D341Med (cell line): ENCODE results near the gene KDM1B.
"Not testable (repeated sequence)": the region's sequence is repeated elsewhere in the genome, so short reads cannot be mapped to it uniquely, and the experiment has no call there.

ENCODE experiments used
- DNase-seq: peaks from one replicate; pipeline ENCODE4 v3.0.0; 2012; ENCODE audit warnings: low spot score

KDM1B gene

DNA sequence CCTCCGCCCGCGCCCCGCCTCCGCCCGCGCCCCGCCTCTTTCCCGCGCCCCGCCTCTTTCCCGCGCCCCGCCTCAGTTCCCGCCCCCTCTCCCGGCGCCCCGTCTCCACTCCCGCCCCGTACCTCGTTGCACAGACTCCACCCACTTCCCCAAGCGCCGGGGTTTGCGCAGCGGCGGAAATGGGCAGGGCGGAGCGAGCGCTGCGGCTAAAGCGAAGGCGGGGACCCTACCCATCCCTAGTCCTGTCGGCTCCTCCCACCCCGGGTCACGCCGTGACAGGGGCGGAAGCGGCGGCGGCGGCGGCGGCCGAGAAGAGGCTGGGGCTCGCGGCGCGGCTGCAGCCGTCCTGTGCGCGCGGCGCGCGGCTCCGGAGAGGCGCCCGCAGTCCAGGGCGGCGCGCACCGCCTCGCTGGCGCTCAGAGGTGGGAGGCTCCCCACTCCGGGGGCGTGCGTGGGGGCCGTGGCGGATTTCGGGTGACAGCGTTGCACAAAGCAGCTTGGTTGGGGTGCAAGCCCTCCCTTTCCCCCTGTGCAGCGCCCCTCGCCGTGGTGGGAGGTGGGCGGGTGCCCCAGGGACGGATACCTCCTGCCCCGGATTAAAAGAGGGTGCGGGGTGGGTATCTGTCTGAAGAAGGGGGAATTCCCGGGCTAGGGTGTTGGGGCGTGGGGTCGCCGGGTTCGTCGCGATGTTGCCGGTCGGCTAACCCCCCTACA, at the start of gene KDM1B:
KDM1B (plus strand) TSS at position 273 of the 714 bp plus-strand sequence. CDS start 4,474 bp downstream, outside the sequence.
- peak; percentile 98 for DNase-seq

- no peak for DNase-seq
Measured at GRCh38 chr6:18107061-18107460, 48.2 kb upstream of the KDM1B start.

DNA sequence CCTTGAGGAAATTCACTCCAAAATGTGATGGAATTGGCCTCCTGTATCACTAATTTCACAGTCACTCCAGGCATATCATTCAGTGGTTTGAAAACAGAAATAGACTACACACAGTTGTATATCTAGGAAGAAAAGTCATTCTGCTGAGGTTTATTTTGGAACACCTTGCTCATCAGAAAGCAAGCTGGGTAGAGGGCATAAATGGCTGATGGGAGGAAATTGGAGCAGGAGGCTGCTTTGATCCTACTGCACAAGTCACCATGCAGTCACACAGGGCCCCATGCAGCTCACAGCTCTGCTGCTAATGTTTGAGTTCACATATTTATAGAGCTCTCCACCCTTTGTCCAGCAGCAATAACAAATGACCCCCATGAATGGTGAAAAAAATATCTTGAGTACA, 45.1 kb upstream of the KDM1B start:
- DNase-seq: no peak

DNA sequence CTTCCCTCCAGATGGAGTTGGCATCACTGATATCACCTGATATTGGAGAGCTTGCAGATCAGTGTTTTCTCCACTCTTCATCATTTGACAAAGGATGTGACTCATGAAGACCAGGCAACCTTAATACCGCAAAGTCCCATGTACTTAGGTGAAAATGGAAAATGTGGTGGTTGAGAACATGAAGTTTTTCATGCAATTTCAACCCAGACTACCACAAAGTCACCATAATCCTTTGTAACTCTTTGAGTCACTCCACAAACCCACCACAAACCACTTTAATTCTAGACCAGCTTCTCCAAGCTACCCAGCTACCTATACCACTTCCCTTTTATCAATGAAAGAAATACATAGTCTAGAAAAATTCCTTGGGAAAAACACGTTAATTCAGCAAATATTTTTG, 39.9 kb upstream of the KDM1B start:
- no peak for DNase-seq

GRCh38 chr6:18117136-18117535, 38.1 kb upstream of the KDM1B start:
- DNase-seq: no peak

GRCh38 chr6:18118330-18118729, 36.9 kb upstream of the KDM1B start:
- DNase-seq: no peak

- no peak for DNase-seq
Measured at GRCh38 chr6:18119236-18119635, 36.0 kb upstream of the KDM1B start.

DNA sequence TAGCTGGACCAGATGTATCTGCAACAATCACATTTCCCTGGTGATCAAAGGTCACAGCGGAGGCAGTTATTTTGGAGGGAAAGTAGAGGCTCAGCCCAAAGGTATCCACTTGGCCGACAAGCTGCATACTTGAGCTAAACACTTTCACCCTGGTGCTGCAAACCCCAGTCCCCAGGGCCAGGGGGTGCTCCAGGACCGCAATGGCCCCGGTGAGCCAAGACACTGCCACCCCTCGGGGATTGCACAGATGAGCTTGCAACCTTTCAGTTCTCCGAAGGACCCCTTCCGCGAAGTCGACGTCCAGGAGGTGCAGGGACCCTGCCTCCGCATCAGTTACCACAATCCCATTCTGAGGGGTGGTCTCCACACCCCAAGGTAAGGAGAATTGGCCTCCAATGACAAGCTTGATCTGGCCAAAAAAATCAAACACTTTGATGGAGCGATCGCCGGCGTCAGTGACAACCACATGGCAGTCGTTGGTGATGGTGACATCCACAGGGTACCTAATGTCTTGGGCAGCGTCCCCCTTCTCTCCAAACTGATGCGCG, 33.6 kb upstream of the KDM1B start:
- peak; percentile 38 for DNase-seq

DNA sequence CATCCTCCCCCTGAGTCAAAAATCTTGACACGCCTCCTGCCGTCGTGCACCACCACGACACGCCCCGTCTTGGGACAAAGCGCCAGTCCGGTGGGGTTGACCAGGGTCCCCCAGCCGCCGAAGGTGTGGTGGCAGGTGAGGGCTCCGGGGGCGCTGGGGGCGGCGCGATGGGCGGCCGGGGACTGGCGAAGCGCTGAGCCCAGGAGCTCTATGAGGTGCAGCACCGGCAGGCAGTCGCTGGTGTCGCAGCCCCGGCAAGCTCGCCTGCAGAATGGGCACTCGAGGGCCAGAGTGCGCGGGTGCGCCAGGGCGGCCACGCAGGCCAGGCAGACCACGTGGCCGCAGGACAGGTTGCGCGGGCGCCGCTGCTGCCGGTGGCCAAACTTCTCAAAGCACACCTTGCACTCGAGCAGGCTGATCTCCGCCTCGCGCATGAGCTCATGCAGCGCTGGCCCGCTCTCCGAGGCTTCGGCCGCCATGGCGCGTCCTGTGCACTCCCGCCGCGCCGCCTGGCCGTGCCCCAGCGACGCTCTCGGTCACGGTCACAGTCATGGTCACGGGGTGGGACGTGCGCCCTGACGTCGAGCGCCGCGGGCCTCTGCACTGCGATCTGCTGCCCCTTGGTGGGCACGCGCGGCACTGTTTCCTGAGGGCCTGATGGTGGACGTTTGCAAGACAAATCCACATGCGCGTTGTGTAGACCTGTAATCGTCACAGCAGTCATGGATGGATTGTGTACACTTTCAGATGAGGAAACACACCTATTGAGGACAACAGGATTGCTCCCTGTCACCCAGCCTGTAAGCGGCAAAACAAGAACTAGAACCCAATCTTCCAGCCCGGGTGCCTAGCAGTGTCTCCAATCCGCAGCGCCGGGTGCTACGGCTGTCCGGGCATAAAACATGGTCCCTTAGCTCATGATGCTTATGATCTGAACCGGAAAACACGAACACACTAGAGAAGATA, 32.8 kb upstream of the KDM1B start, which contains the start of gene NHLRC1:
NHLRC1 (minus strand) TSS at position 550 of the 966 bp plus-strand sequence; CDS start at position 479, 71 bp downstream.
- no peak for DNase-seq

GRCh38 chr6:18126121-18126520, 29.1 kb upstream of the KDM1B start:
- DNase-seq: no peak

GRCh38 chr6:18132346-18132745, 22.9 kb upstream of the KDM1B start:
- DNase-seq: no peak

DNA sequence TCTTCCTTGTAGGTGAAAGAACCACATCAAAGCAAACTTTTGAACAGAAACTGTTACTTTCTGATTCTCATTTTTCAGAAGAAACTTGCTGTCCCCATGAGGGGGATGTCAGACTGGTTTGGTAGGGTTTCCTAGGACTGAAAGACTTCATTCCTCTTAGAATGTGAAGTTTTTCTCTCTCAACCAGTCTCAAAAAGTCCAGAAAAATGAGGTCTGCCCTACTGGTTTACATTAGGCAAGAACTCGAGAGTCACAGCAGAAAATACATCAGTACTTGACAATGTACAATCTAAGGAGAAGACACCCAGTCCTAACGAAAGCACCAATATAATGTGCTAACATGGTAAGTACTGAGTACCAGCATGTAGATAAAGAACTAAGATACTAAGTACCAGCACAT, 20.1 kb upstream of the KDM1B start:
- DNase-seq: no peak

GRCh38 chr6:18136260-18136659, 19.0 kb upstream of the KDM1B start:
- DNase-seq: no peak

DNA sequence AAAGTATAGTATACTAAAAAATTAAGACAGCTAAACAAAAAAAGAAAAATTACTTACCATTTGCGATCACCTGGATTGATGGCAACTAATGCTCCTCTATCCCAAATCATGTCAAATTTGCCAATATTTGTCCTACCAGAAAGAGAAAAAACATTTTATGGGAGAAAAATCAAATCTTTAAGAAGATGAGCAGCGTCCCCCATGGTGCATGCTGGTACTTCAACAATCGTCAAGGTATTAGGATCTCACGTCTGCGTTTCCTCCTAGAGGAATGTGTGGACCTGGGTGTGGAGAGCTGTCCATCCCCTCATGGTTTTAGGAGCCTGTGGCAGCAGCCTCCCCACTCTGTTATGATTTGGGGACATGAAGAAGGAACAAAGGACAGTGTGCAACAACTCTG, 16.3 kb upstream of the KDM1B start:
- no peak for DNase-seq

GRCh38 chr6:18139935-18140621, 15.1 kb upstream of the KDM1B start:
- no peak for DNase-seq

GRCh38 chr6:18141805-18142590, 13.2 kb upstream of the KDM1B start:
- DNase-seq: no peak

DNA sequence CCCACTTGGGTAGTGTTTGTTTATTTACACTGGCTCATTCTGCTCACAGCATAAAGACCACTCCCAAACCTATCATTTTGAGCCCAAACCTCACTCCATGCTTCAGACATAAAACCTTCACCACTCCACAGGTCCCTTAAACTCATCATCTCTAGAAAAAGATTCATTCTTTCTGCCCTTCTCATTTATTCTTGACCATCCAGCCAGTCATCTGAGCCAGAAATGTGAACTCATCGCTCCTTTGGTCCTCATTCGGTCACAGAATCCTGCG, 12.7 kb upstream of the KDM1B start:
- no peak for DNase-seq

GRCh38 chr6:18147160-18147559, 8.1 kb upstream of the KDM1B start:
- DNase-seq: no peak

GRCh38 chr6:18147616-18148015, 7.6 kb upstream of the KDM1B start:
- DNase-seq: no peak

DNA sequence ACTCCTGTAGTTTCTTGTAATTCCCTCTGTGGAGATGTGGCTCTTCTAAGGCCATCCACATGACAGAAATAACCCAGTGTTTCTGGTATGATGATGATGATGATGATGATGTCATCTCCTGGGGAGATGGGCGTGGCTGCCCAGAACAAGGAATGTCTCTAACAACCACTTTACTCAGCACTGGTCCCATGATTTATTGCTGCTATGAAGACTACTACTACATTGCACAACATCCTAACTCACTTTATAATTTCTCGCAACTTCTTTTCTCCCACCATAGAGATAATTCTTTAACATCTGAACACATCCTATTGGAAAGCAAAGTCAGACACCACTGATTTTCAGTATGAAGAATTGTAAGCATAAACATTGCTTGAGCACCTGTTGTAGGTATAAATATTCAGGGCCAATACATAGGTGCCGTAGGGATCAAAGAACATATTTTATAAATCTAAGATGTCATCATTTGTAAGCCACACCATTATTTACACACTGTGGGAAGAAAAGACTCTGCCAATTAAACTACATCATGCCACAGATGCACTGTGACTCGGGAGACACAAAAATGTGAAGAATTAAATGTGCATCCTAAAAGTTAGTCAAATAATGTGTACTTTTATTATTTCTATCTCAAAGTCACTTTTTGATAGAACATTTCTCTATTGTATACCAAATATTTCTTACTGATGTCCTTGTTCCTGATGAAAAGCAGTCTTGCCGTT, 6.8 kb upstream of the KDM1B start:
- no peak for DNase-seq

- DNase-seq: not testable (repeated sequence)
Measured at GRCh38 chr6:18151391-18151790, 3.8 kb upstream of the KDM1B start.
